ENCODE measurements around the gene ST6GALNAC3. TPM values are rescaled to one million over a fixed set of nuclear protein-coding genes. Genes with fewer than 3 reads are reported as not detected.

The ST6GALNAC3 gene
- total RNA-seq, 1 experiment from 2014 or later = 2.2 TPM

- H3K27ac ChIP-seq (ENCODE audit: low read depth, low read length) = no peak overlapping the region
- no peaks in the 10 kb centered on the region for H3K9me2 ChIP-seq (ENCODE audit: insufficient read depth)
- no peak overlapping the region for H3K9ac ChIP-seq (ENCODE audit: low read length)
- ChIA-PET POLR2A (no interaction called here), CTCF (no interaction called here), RAD21 (ENCODE audit: low non-redundant PET in 1 of 2, low total read pairs in 2 of 2, uncharacterized antibody in 2 of 2, unreplicated experiment in 2 of 2) (no interaction called here)
- no peak overlapping the region for H3K4me2 ChIP-seq (ENCODE audit: low read length)
- DNase-seq (ENCODE audit: low read depth, low spot score) = no peak
- BruUV-seq (replicated peaks) = no TSS peak
- no peak for ATAC-seq
- H4K20me1 ChIP-seq (ENCODE audit: insufficient read depth) = no peaks in the 10 kb centered on the region
- no peaks in the 10 kb centered on the region for H3K27me3 ChIP-seq (ENCODE audit: insufficient read depth, low read length)
- TF ChIP-seq SP1 (IDR thresholded peaks at IDR 0.05; ENCODE audit: low read depth) = no peak
- no peak for TF ChIP-seq CTCF (IDR thresholded peaks at IDR 0.05 in 2 of 3, conservative IDR thresholded peaks at IDR 0.05 in 1 of 3; ENCODE audit: borderline replicate concordance in 1 of 3, insufficient read depth in 1 of 3, low read depth in 2 of 3, low read length in 2 of 3)
- TF ChIP-seq MAX (IDR thresholded peaks at IDR 0.05) = no peak
- TF ChIP-seq FOSL1 (IDR thresholded peaks at IDR 0.05; ENCODE audit: low read depth) = no peak
- TF ChIP-seq EGR1 (IDR thresholded peaks at IDR 0.05; ENCODE audit: low read depth) = no peak
- TF ChIP-seq SIN3A (IDR thresholded peaks at IDR 0.05; ENCODE audit: low read depth) = no peak
- no peak for TF ChIP-seq ZFX (IDR thresholded peaks at IDR 0.05)
- no peak for TF ChIP-seq CBX3 (IDR thresholded peaks at IDR 0.05; ENCODE audit: low read depth)
- no peak for TF ChIP-seq POLR2AphosphoS5 (IDR thresholded peaks at IDR 0.05; ENCODE audit: low read depth, low read length)
- TF ChIP-seq EZH2 (IDR thresholded peaks at IDR 0.05) = no peak
- no peak for TF ChIP-seq RAD21 (IDR thresholded peaks at IDR 0.05; ENCODE audit: low read depth)
- no peaks in the 10 kb centered on the region for H3K9me3 ChIP-seq (ENCODE audit: control insufficient read depth in 1 of 2, insufficient read depth in 1 of 2, low read depth in 1 of 2, low read length in 2 of 2)
- H2AFZ ChIP-seq (ENCODE audit: low read depth, low read length, poor library complexity, severe bottlenecking) = no peak overlapping the region
- H3K36me3 ChIP-seq (ENCODE audit: control insufficient read depth in 1 of 2, insufficient read depth in 2 of 2, low read length in 2 of 2) = no peaks in the 10 kb centered on the region
- no peak overlapping the region for H3K4me3 ChIP-seq (replicated peaks in 1 of 2; ENCODE audit: low read depth in 1 of 2, low read length in 2 of 2)
- intact Hi-C loops (cut with micrococcal nuclease) = no loop called here
- no peaks in the 10 kb centered on the region for H3K79me2 ChIP-seq (ENCODE audit: insufficient read depth, low read length)
- no peaks in the 10 kb centered on the region for H3K4me1 ChIP-seq (ENCODE audit: control insufficient read depth in 1 of 2, insufficient read depth in 2 of 2, low read length in 2 of 2)
Observed at GRCh38 chr1:76366726-76367125, 292.2 kb downstream of the ST6GALNAC3 start.

GRCh38 chr1:76371941-76372340 is 297.4 kb downstream of the ST6GALNAC3 start:
- no peak for TF ChIP-seq ATF3 (IDR thresholded peaks at IDR 0.05)
- no peak for TF ChIP-seq TCF7L2 (IDR thresholded peaks at IDR 0.05; ENCODE audit: borderline replicate concordance, extremely low read depth, insufficient read depth, insufficient read length)
- TF ChIP-seq EGR1 (IDR thresholded peaks at IDR 0.05; ENCODE audit: low read depth) = no peak
- TF ChIP-seq CBX3 (IDR thresholded peaks at IDR 0.05; ENCODE audit: low read depth) = no peak
- no peak for TF ChIP-seq POLR2AphosphoS5 (IDR thresholded peaks at IDR 0.05; ENCODE audit: low read depth, low read length)
- TF ChIP-seq CEBPB (IDR thresholded peaks at IDR 0.05; ENCODE audit: low read depth) = no peak
- no peak for TF ChIP-seq EZH2phosphoT487 (IDR thresholded peaks at IDR 0.05; ENCODE audit: borderline replicate concordance)
- no peak for TF ChIP-seq ZNF274 (IDR thresholded peaks at IDR 0.05; ENCODE audit: low read depth, low read length)
- no peak for TF ChIP-seq MAX (IDR thresholded peaks at IDR 0.05)
- TF ChIP-seq EZH2 (IDR thresholded peaks at IDR 0.05) = no peak
- TF ChIP-seq SIN3A (IDR thresholded peaks at IDR 0.05; ENCODE audit: low read depth) = no peak
- TF ChIP-seq POLR2A (IDR thresholded peaks at IDR 0.05; ENCODE audit: borderline replicate concordance, extremely low read depth, insufficient read depth, insufficient read length) = no peak
- no peak for TF ChIP-seq CTCF (IDR thresholded peaks at IDR 0.05 in 2 of 3, conservative IDR thresholded peaks at IDR 0.05 in 1 of 3; ENCODE audit: borderline replicate concordance in 1 of 3, insufficient read depth in 1 of 3, low read depth in 2 of 3, low read length in 2 of 3)
- TF ChIP-seq RAD21 (IDR thresholded peaks at IDR 0.05; ENCODE audit: low read depth) = no peak
- ChIA-PET POLR2A (no interaction called here), CTCF (no interaction called here), RAD21 (ENCODE audit: low non-redundant PET in 1 of 2, low total read pairs in 2 of 2, uncharacterized antibody in 2 of 2, unreplicated experiment in 2 of 2) (no interaction called here)
- Histone ChIP-seq H3K36me3 (ENCODE audit: control insufficient read depth in 1 of 2, insufficient read depth in 2 of 2, low read length in 2 of 2) (no peaks in the 10 kb centered on the region), H2AFZ (ENCODE audit: low read depth, low read length, poor library complexity, severe bottlenecking) (no peak overlapping the region), H3K79me2 (ENCODE audit: insufficient read depth, low read length) (no peaks in the 10 kb centered on the region), H3K27me3 (ENCODE audit: insufficient read depth, low read length) (no peaks in the 10 kb centered on the region), H4K20me1 (ENCODE audit: insufficient read depth) (no peaks in the 10 kb centered on the region), H3K9me2 (ENCODE audit: insufficient read depth) (no peaks in the 10 kb centered on the region), H3K27ac (ENCODE audit: low read depth, low read length) (no peak overlapping the region), H3K4me2 (ENCODE audit: low read length) (no peak overlapping the region), H3K4me1 (ENCODE audit: control insufficient read depth in 1 of 2, insufficient read depth in 2 of 2, low read length in 2 of 2) (no peaks in the 10 kb centered on the region), H3K9me3 (ENCODE audit: control insufficient read depth in 1 of 2, insufficient read depth in 1 of 2, low read depth in 1 of 2, low read length in 2 of 2) (no peaks in the 10 kb centered on the region), H3K9ac (ENCODE audit: low read length) (no peak overlapping the region), H3K4me3 (replicated peaks in 1 of 2; ENCODE audit: low read depth in 1 of 2, low read length in 2 of 2) (no peak overlapping the region)
- intact Hi-C loops (cut with micrococcal nuclease) = no loop called here
- no peak for ATAC-seq
- BruUV-seq (replicated peaks) = no TSS peak
- no peak for DNase-seq (ENCODE audit: low read depth, low spot score)

All from HCT116 (cell line).